Suprapubic skin (tissue), 4 donors: ENCODE data around the gene TYRO3. TPM values are rescaled to one million over a fixed set of nuclear protein-coding genes. Genes with fewer than 3 reads are reported as not detected.

ENCODE experiments used
- DNase-seq, 2 donors: peaks; one replicate each; pipeline ENCODE4 v3.0.0-alpha.2; 2019; ENCODE audit warnings: low spot score in 2 of 2
- H3K27ac ChIP-seq: fragments of 200-600 bp; sonication (generic); one replicate; pipeline ENCODE4 v1.5.1; 2019
- H3K27me3 ChIP-seq: fragments of 200-600 bp; sonication (generic); one replicate; pipeline ENCODE4 v1.5.1; 2019
- H3K36me3 ChIP-seq: fragments of 200-600 bp; sonication (generic); one replicate; pipeline ENCODE4 v1.5.1; 2019
- H3K4me1 ChIP-seq: fragments of 200-600 bp; sonication (generic); one replicate; pipeline ENCODE4 v1.5.1; 2019
- H3K4me3 ChIP-seq: fragments of 200-600 bp; sonication (generic); one replicate; pipeline ENCODE4 v1.5.1; 2019; ENCODE audit warnings: mild to moderate bottlenecking
- H3K9me3 ChIP-seq: fragments of 200-600 bp; sonication (generic); one replicate; pipeline ENCODE4 v1.5.1; 2019
- EP300 ChIP-seq: sonication (generic); formaldehyde crosslinking; IDR thresholded peaks from one replicate; pipeline ENCODE4 v1.6.1; 2017; ENCODE audit warnings: antibody characterized with exemption
- POLR2A ChIP-seq, 2 donors: fragments of 450-650 bp; IDR thresholded peaks; one replicate each; pipeline ENCODE4 v1.6.1; 2017; ENCODE audit warnings: antibody characterized with exemption in 2 of 2, mild to moderate bottlenecking in 2 of 2, moderate library complexity in 2 of 2
- POLR2AphosphoS5 ChIP-seq, 3 donors: sonication (generic); formaldehyde crosslinking; IDR thresholded peaks; one replicate each; pipeline ENCODE4 v1.6.1; 2017; ENCODE audit warnings: antibody characterized with exemption in 3 of 3
- WGBS: methylation state at CpG from one replicate; pipeline ENCODE4 v1.1.5; 2018; 5-methylcytosine and 5-hydroxymethylcytosine counted together
- total RNA-seq, 4 donors: library from RNA; depleted of rRNA; stranded (reverse); fragments of >200 nt; gene quantifications; one replicate each; pipeline ENCODE4 v1.1.0, GENCODE V29; 2016
- TF ChIP-seq, protein P1 (sequence below), 2 donors: fragments of 200-600 bp in 1 of 2; fragments of 450-650 bp in 1 of 2; sonication (generic) in 1 of 2; IDR thresholded peaks; one replicate each; pipeline ENCODE4 v1.5.1; 2016 to 2019; ENCODE audit warnings: antibody characterized with exemption in 2 of 2, mild to moderate bottlenecking in 1 of 2, moderate library complexity in 1 of 2

Gene TYRO3
- total RNA-seq, 4 donors from 2014 or later: 19.2 to 39.4 (median 39.0) TPM

- no peaks in the 10 kb centered on the region for H3K36me3 ChIP-seq
Observed at GRCh38 chr15:41629883-41630282, 70.9 kb downstream of the TYRO3 start.

DNA sequence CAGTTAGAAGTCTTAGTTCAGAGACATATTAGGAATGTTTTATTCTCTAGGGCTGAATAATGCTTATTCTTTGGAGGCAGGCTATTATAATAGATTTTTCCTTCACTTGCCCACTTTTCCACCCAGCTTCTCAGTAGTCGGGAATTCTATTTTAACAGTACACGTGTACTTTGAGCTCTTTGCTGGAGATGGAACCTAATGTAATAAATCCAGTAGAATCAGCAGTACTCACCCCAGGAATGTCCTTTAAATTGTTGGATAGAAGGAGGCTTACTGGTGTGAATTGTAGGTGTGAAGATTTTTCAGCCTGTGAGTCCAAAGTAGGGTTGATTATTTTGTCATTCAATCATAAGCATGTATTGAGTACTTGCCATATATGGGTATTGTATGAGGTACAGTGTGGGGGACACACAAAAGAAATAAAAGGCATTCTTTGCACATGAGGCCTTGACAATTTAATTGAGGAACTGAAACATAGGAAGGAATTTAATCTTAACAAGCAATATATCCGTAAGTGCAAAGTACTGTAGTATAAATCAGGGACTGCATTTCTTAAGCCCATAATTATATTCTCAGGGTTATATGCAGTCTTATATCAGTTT, 71.7 kb downstream of the TYRO3 start:
- TF ChIP-seq POLR2AphosphoS5 (IDR thresholded peaks at IDR 0.05): no peak
- TF ChIP-seq EP300: no peak
- no peak for TF ChIP-seq POLR2A (IDR thresholded peaks at IDR 0.05)
- TF ChIP-seq, protein P1, sequence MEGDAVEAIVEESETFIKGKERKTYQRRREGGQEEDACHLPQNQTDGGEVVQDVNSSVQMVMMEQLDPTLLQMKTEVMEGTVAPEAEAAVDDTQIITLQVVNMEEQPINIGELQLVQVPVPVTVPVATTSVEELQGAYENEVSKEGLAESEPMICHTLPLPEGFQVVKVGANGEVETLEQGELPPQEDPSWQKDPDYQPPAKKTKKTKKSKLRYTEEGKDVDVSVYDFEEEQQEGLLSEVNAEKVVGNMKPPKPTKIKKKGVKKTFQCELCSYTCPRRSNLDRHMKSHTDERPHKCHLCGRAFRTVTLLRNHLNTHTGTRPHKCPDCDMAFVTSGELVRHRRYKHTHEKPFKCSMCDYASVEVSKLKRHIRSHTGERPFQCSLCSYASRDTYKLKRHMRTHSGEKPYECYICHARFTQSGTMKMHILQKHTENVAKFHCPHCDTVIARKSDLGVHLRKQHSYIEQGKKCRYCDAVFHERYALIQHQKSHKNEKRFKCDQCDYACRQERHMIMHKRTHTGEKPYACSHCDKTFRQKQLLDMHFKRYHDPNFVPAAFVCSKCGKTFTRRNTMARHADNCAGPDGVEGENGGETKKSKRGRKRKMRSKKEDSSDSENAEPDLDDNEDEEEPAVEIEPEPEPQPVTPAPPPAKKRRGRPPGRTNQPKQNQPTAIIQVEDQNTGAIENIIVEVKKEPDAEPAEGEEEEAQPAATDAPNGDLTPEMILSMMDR (IDR thresholded peaks at IDR 0.05): no peak
- Histone ChIP-seq H3K36me3 (no peaks in the 10 kb centered on the region), H3K27ac (no peak overlapping the region), H3K4me1 (no peaks in the 10 kb centered on the region), H3K27me3 (no peaks in the 10 kb centered on the region), H3K4me3 (no peak overlapping the region), H3K9me3 (no peaks in the 10 kb centered on the region)
- DNase-seq: no peak
- 83% methylated on average over 3 of the region's 3 CpGs for WGBS

More at GRCh38 chr15:41629883-41630282, 70.9 kb downstream of the TYRO3 start:
- Histone ChIP-seq H3K4me3 (no peak overlapping the region), H3K9me3 (no peaks in the 10 kb centered on the region), H3K27me3 (no peaks in the 10 kb centered on the region), H3K27ac (no peak overlapping the region), H3K4me1 (no peaks in the 10 kb centered on the region)
- no peak for DNase-seq
- WGBS: 80% methylated on average over 5 of the region's 5 CpGs
- no peak for TF ChIP-seq POLR2A (IDR thresholded peaks at IDR 0.05)
- no peak for TF ChIP-seq EP300
- no peak for TF ChIP-seq POLR2AphosphoS5 (IDR thresholded peaks at IDR 0.05)
- TF ChIP-seq, protein P1 (IDR thresholded peaks at IDR 0.05): no peak

- no peak for TF ChIP-seq POLR2A (IDR thresholded peaks at IDR 0.05)
- 58% methylated on average over 3 of the region's 3 CpGs for WGBS
- H3K27ac ChIP-seq: no peak overlapping the region
Observed at GRCh38 chr15:41631880-41632470, 73.0 kb downstream of the TYRO3 start.

More at GRCh38 chr15:41631880-41632470, 73.0 kb downstream of the TYRO3 start:
- no peaks in the 10 kb centered on the region for H3K9me3 ChIP-seq
- no peaks in the 10 kb centered on the region for H3K4me1 ChIP-seq
- DNase-seq: no peak
- no peaks in the 10 kb centered on the region for H3K36me3 ChIP-seq
- no peaks in the 10 kb centered on the region for H3K27me3 ChIP-seq
- H3K4me3 ChIP-seq: no peak overlapping the region

Other genes starting within 250 kb of the TYRO3 start
- 1 to 10 TPM in 3 of 4 donors, not detected in 1; 1.4 to 5.5 (median 2.2) TPM for gene OIP5, start 226.6 kb upstream of the TYRO3 start, total RNA-seq
- gene NUSAP1, start 226.3 kb upstream of the TYRO3 start, total RNA-seq: 10 to 100 TPM; 11.1 to 19.0 (median 15.9) TPM
- 10 to 100 TPM; 12.1 to 18.5 (median 12.8) TPM for gene NDUFAF1, start 156.7 kb upstream of the TYRO3 start, total RNA-seq
- gene RTF1, start 142.1 kb upstream of the TYRO3 start, total RNA-seq: 10 to 100 TPM; 22.0 to 66.9 (median 36.1) TPM
- 1 to 10 TPM in 1 of 4 donors, under 1 TPM in 1, not detected in 2; 0.30 to 1.5 TPM for gene ITPKA, start 65.3 kb upstream of the TYRO3 start, total RNA-seq
- gene LTK, start 45.4 kb upstream of the TYRO3 start, total RNA-seq: 1 to 10 TPM in 1 of 4 donors, under 1 TPM in 3; 0.57 to 2.8 (median 0.66) TPM
- gene RPAP1, start 15.0 kb upstream of the TYRO3 start, total RNA-seq: 10 to 100 TPM; 21.6 to 50.2 (median 44.3) TPM
- 10 to 100 TPM; 21.0 to 44.7 (median 38.3) TPM for gene MGA, start 101.2 kb downstream of the TYRO3 start, total RNA-seq
- 100 to 1,000 TPM in 1 of 4 donors, 10 to 100 TPM in 3; 69.3 to 157 (median 81.6) TPM for gene MAPKBP1, start 215.3 kb downstream of the TYRO3 start, total RNA-seq